K562 (cell line): ENCODE results near the gene PLXNA2. TPM values are rescaled to one million over a fixed set of nuclear protein-coding genes. Genes with fewer than 3 reads are reported as not detected.

Source experiments
- RBBP5 ChIP-seq: fragments of 200-600 bp; sonication (generic); IDR thresholded peaks from 2 replicates; pipeline ENCODE4 v1.6.1; 2012; ENCODE audit warnings: borderline replicate concordance, mild to moderate bottlenecking, low read length, control low read depth, inconsistent platforms; ENCODE audit not compliant: insufficient read depth, poor library complexity, severe bottlenecking
- RREB1 ChIP-seq: fragments of 250-450 bp; sonication (Bioruptor Pico); IDR thresholded peaks from 2 replicates; pipeline ENCODE4 v1.4.0; 2020
- ZBTB17 ChIP-seq: fragments of 450-650 bp; formaldehyde crosslinking; IDR thresholded peaks from 2 replicates; pipeline ENCODE4 v1.4.0; 2020; ENCODE audit warnings: mild to moderate bottlenecking
- ZNF395 ChIP-seq: fragments of 200-800 bp; sonication (Bioruptor generic); IDR thresholded peaks from 2 replicates; pipeline ENCODE4 v1.6.1; 2017; ENCODE audit warnings: missing genetic modification characterization, missing compliant biosample characterization
- polyA plus RNA-seq, 8 experiments: library from polyadenylated mRNA; depleted of rRNA in 4 of 8; stranded (reverse) in 5 of 8; unstranded in 3 of 8; fragments of >200 nt; fragmentation: Nextera tagmentation in 2 of 8; fragmentation: Illumina TruSeq in 1 of 8; extraction: Ambion mirVana in 2 of 8; extraction: Trizol in 1 of 8; gene quantifications; 2 replicates each; pipeline versions ENCODE4 v1.2.1 to v1.2.3, GENCODE V29; 2011 to 2014; ENCODE audit warnings: inconsistent platforms in 1 of 8, missing spikeins in 1 of 8
- total RNA-seq, 7 experiments: library from RNA; depleted of rRNA in 6 of 7; stranded (reverse); fragments of >200 nt in 6 of 7; fragmentation: Illumina TruSeq in 2 of 7; extraction: Trizol in 2 of 7; gene quantifications; 2 replicates each; pipeline versions ENCODE4 v1.2.1 to v1.2.3, GENCODE V29; 2011 to 2021; ENCODE audit warnings: low replicate concordance in 1 of 7

The PLXNA2 gene
- total and polyA plus RNA-seq, 9 of the 15 experiments (the other 6 are each of a cell fraction or from before 2014, with no cell fraction given), result 0.01 to 1.3 (median 0.32) TPM

- TF ChIP-seq ZNF395 (CRISPR knock-in tag), result no peak
- TF ChIP-seq RREB1 (CRISPR knock-in tag), result no peak
- no peak for TF ChIP-seq ZBTB17 (CRISPR knock-in tag)
- no peak for TF ChIP-seq RBBP5
Observed at GRCh38 chr1:208061632-208062031, 182.6 kb downstream of the PLXNA2 start (continued).
